Neutrophil (primary cell): Measurements from ENCODE around the gene OR2A2.

Experiments
- H3K27ac ChIP-seq: fragments of 200-600 bp; sonication (generic); 2 replicates; pipeline ENCODE4 v1.5.1; 2016; ENCODE audit warnings: mild to moderate bottlenecking, moderate library complexity
- H3K27me3 ChIP-seq: fragments of 200-600 bp; sonication (generic); 2 replicates; pipeline ENCODE4 v1.6.0; 2016; ENCODE audit warnings: mild to moderate bottlenecking
- H3K36me3 ChIP-seq: fragments of 200-600 bp; sonication (generic); 2 replicates; pipeline ENCODE4 v1.5.1; 2017
- H3K4me1 ChIP-seq, 2 experiments: fragments of 200-600 bp in 1 of 2; sonication (generic) in 1 of 2; 1 replicate in 1 of 2; 2 replicates in 1 of 2; pipeline versions ENCODE4 v1.5.1 to v1.6.1; 2013 to 2016; ENCODE audit warnings: low read depth in 1 of 2, low read length in 1 of 2, mild to moderate bottlenecking in 1 of 2, moderate library complexity in 1 of 2; ENCODE audit not compliant: control insufficient read depth in 1 of 2, insufficient read depth in 1 of 2
- H3K4me3 ChIP-seq, 2 experiments: fragments of 200-600 bp in 1 of 2; sonication (generic) in 1 of 2; 1 replicate in 1 of 2; 2 replicates in 1 of 2; pipeline ENCODE4 v1.5.1; 2013 to 2016; ENCODE audit warnings: low read depth in 1 of 2, low read length in 1 of 2, mild to moderate bottlenecking in 1 of 2, moderate library complexity in 1 of 2
- H3K9me3 ChIP-seq: fragments of 200-600 bp; sonication (generic); 2 replicates; pipeline ENCODE4 v1.5.1; 2016
- TF ChIP-seq, protein P1 (sequence below): fragments of 200-600 bp; sonication (generic); IDR thresholded peaks from 2 replicates; pipeline ENCODE4 v1.5.1; 2016; ENCODE audit warnings: antibody characterized with exemption

Gene OR2A2

DNA sequence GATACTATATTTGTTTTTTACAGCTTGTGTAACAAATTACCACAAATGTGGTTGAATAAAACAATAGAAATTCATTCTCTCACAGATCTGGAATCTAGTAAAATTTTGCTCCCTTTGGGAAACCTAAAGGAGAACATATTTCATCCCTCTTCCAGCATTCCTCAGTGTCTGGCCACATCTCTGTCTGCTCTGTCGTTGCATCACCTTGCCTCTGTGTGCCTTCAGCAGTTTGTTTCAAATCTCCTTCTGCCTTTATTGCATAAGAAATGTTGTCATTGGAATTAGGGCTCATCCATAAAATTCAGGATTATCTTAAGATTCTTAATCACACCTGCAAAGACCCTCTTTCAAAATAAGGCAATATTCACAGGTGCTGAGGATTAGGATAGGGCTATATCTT lies 28.1 kb downstream of the OR2A2 start:
- H3K27ac ChIP-seq, result no peak overlapping the region
- H3K27me3 ChIP-seq, result no peaks in the 10 kb centered on the region
- H3K36me3 ChIP-seq, result no peaks in the 10 kb centered on the region
- TF ChIP-seq, protein P1, sequence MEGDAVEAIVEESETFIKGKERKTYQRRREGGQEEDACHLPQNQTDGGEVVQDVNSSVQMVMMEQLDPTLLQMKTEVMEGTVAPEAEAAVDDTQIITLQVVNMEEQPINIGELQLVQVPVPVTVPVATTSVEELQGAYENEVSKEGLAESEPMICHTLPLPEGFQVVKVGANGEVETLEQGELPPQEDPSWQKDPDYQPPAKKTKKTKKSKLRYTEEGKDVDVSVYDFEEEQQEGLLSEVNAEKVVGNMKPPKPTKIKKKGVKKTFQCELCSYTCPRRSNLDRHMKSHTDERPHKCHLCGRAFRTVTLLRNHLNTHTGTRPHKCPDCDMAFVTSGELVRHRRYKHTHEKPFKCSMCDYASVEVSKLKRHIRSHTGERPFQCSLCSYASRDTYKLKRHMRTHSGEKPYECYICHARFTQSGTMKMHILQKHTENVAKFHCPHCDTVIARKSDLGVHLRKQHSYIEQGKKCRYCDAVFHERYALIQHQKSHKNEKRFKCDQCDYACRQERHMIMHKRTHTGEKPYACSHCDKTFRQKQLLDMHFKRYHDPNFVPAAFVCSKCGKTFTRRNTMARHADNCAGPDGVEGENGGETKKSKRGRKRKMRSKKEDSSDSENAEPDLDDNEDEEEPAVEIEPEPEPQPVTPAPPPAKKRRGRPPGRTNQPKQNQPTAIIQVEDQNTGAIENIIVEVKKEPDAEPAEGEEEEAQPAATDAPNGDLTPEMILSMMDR, result no peak
- no peaks in the 10 kb centered on the region for H3K9me3 ChIP-seq
- H3K4me1 ChIP-seq, result no peaks in the 10 kb centered on the region
- H3K4me3 ChIP-seq, result no peak overlapping the region

DNA sequence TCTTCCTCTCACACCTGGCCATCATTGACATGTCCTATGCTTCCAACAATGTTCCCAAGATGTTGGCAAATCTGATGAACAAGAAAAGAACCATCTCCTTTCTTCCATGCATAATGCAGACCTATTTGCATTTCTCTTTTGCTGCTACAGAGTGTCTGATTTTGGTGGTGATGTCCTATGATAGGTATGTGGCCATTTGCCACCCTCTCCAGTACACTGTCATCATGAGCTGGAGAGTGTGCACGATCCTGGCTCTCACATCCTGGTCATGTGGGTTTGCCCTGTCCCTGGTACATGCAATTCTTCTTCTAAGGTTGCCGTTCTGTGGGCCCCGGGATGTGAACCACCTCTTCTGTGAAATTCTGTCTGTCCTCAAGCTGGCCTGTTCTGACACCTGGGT lies 32.8 kb downstream of the OR2A2 start:
- TF ChIP-seq, protein P1, result no peak
- no peaks in the 10 kb centered on the region for H3K4me1 ChIP-seq
- no peak overlapping the region for H3K27ac ChIP-seq
- peaks cover 6% of the 10 kb centered on the region for H3K9me3 ChIP-seq
- H3K27me3 ChIP-seq, result no peaks in the 10 kb centered on the region
- H3K36me3 ChIP-seq, result no peaks in the 10 kb centered on the region
- H3K4me3 ChIP-seq, result no peak overlapping the region

DNA sequence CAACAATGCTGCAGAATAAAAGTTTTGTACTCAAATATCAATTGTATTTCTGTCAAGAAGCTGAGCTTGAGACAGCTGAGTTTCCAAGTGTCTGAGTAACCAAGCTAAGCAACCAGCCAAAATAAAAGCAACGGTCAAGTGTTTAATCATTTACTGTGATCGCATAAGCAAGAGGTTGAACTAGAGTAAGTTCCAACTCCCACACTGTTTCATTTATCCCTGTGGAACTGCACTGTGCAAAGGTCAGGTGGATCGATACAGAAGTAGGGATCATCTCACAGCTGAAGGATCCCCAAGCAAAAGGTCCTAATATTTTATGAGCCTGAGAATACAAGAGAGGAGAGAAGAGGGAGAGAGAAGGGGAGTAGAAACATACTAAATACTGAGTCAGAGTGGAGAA lies 35.0 kb downstream of the OR2A2 start:
- H3K9me3 ChIP-seq, result peaks cover 10% of the 10 kb centered on the region
- H3K27ac ChIP-seq, result no peak overlapping the region
- H3K4me3 ChIP-seq, result no peak overlapping the region
- H3K27me3 ChIP-seq, result no peaks in the 10 kb centered on the region
- TF ChIP-seq, protein P1, result no peak
- H3K36me3 ChIP-seq, result no peaks in the 10 kb centered on the region
- no peaks in the 10 kb centered on the region for H3K4me1 ChIP-seq

DNA sequence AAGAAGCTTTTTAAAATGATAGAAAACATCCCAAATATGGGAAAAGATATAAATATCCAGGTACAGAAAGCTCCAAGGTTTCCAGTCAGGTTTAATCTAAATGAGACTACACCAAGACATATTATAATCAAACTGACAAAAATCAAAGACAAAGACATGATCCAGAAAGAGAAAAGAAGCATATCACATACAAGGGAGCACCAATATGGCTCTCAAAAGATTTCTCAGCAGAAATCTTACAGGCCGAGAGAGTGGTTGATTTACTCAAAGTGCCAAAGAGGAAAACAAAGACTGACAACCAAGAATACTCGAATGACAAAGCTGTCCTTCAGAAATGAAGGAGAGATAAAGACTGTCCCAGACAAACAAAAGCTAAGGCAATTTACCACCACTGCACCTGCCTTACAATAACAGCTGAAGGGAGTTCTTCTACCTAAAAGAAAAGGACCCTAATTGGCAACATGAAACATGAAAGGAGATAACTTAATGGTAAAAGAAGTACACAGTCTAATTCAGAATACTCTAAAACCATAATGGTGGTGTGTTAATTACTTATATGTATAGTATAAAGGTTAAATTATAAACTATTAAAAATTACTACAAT lies 38.9 kb downstream of the OR2A2 start:
- Histone ChIP-seq H3K27me3 (no peaks in the 10 kb centered on the region), H3K9me3 (peaks cover 10% of the 10 kb centered on the region), H3K4me3 (no peak overlapping the region), H3K27ac (no peak overlapping the region), H3K4me1 (no peaks in the 10 kb centered on the region), H3K36me3 (no peaks in the 10 kb centered on the region)
- TF ChIP-seq, protein P1, result no peak

DNA sequence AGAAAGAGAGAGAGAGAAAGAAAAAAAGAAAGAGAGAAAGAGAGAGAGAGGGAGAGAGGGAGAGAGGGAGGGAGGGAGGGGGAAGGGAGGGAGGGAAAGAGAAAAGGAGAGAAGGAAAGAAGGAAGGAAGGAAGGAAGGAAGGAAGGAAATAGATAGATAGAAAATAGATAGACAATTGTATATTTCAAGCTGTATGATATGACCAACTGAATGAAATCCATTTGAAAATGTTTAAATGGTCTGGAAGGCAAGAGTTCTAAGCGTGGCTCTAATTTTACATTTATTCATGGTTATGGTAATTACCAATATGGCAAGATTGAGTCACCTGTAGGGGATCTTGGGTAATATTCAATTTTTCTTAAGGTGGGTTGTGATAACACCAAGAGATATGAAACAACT lies 49.5 kb downstream of the OR2A2 start:
- H3K27ac ChIP-seq, result no peak overlapping the region
- no peaks in the 10 kb centered on the region for H3K27me3 ChIP-seq
- no peaks in the 10 kb centered on the region for H3K4me1 ChIP-seq
- no peaks in the 10 kb centered on the region for H3K9me3 ChIP-seq
- no peak overlapping the region for H3K4me3 ChIP-seq
- H3K36me3 ChIP-seq, result no peaks in the 10 kb centered on the region
- TF ChIP-seq, protein P1, result no peak
